ELF-1 (cell line): ENCODE measurements around the gene SLC13A3.
A peak's percentile ranks its signal among the peaks of the same experiment; 100 is the strongest.

Experiments used
- DNase-seq: peaks from one replicate; pipeline ENCODE4 v3.0.0-alpha.2; 2016; ENCODE audit warnings: low read depth, low spot score

SLC13A3 gene

GRCh38 chr20:46558511-46558959 is 92.7 kb downstream of the SLC13A3 start:
- peak; percentile 40 for DNase-seq

GRCh38 chr20:46557231-46557956 is 93.9 kb downstream of the SLC13A3 start:
- DNase-seq: no peak

- no peak for DNase-seq
Measured at GRCh38 chr20:46555370-46555956, 95.8 kb downstream of the SLC13A3 start.

- DNase-seq: no peak
Measured at GRCh38 chr20:46554828-46555227, 96.4 kb downstream of the SLC13A3 start.

- DNase-seq: no peak
Measured at GRCh38 chr20:46553926-46554325, 97.3 kb downstream of the SLC13A3 start.

- no peak for DNase-seq
Measured at GRCh38 chr20:46552460-46553420, 98.5 kb downstream of the SLC13A3 start.

- peak; percentile 47 for DNase-seq
Measured at GRCh38 chr20:46551522-46552381, 99.5 kb downstream of the SLC13A3 start.

GRCh38 chr20:46550461-46550860 is 100.8 kb downstream of the SLC13A3 start, which contains the start of gene OCSTAMP:
Gene OCSTAMP, minus strand, starts transcription at chr20:46550654. Its CDS starts 94 bp downstream, at chr20:46550560.
- DNase-seq: no peak

- no peak for DNase-seq
Measured at GRCh38 chr20:46549188-46549972, 101.9 kb downstream of the SLC13A3 start.

GRCh38 chr20:46548688-46549087 is 102.6 kb downstream of the SLC13A3 start:
- no peak for DNase-seq

- no peak for DNase-seq
Measured at GRCh38 chr20:46547995-46548394, 103.3 kb downstream of the SLC13A3 start.

GRCh38 chr20:46546936-46547335 is 104.3 kb downstream of the SLC13A3 start:
- no peak for DNase-seq

- no peak for DNase-seq
Measured at GRCh38 chr20:46546298-46546697, 105.0 kb downstream of the SLC13A3 start.

GRCh38 chr20:46545827-46546138 is 105.5 kb downstream of the SLC13A3 start:
- DNase-seq: no peak

- DNase-seq: no peak
Measured at GRCh38 chr20:46545077-46545826, 106.0 kb downstream of the SLC13A3 start.

- DNase-seq: no peak
Measured at GRCh38 chr20:46544576-46544975, 106.7 kb downstream of the SLC13A3 start.

GRCh38 chr20:46543959-46544358 is 107.3 kb downstream of the SLC13A3 start:
- no peak for DNase-seq

- no peak for DNase-seq
Measured at GRCh38 chr20:46543033-46543432, 108.2 kb downstream of the SLC13A3 start.

- DNase-seq: peak; percentile 34
Measured at GRCh38 chr20:46541229-46541935, 109.9 kb downstream of the SLC13A3 start.
